Mesenchymal stem cell (in vitro differentiated cells and primary cell): Measurements from ENCODE around the gene MED29.

Experiments
- DNase-seq: peaks from one replicate; pipeline ENCODE4 v3.0.0-alpha.2; 2013
- H2AFZ ChIP-seq: one replicate; pipeline ENCODE4 v1.6.1; 2013; ENCODE audit warnings: low read depth, mild to moderate bottlenecking, control low read depth, inconsistent platforms, low read length, moderate library complexity
- H2AK5ac ChIP-seq: 2 replicates; pipeline ENCODE4 v1.6.1; 2013; ENCODE audit warnings: low read length, moderate library complexity, mild to moderate bottlenecking, inconsistent platforms; ENCODE audit not compliant: severe bottlenecking
- H2BK120ac ChIP-seq: one replicate; pipeline ENCODE4 v1.6.1; 2013; ENCODE audit warnings: low read depth, mild to moderate bottlenecking, inconsistent platforms, low read length, moderate library complexity
- H2BK12ac ChIP-seq, 2 experiments: one replicate each; pipeline ENCODE4 v1.6.1; 2013; ENCODE audit warnings: inconsistent platforms in 2 of 2, low read length in 2 of 2, mild to moderate bottlenecking in 2 of 2, moderate library complexity in 2 of 2, control low read depth in 1 of 2
- H2BK15ac ChIP-seq: one replicate; pipeline ENCODE4 v1.6.1; 2013; ENCODE audit warnings: mild to moderate bottlenecking, low read depth, inconsistent platforms; ENCODE audit not compliant: poor library complexity, severe bottlenecking
- H2BK5ac ChIP-seq: 2 replicates; pipeline ENCODE4 v1.6.1; 2013; ENCODE audit warnings: low read depth, mild to moderate bottlenecking, low read length, control low read depth, inconsistent platforms; ENCODE audit not compliant: poor library complexity, severe bottlenecking
- H3K14ac ChIP-seq, 2 experiments: one replicate each; pipeline ENCODE4 v1.6.1; 2013; ENCODE audit warnings: inconsistent platforms in 2 of 2, low read length in 2 of 2, control low read depth in 1 of 2, mild to moderate bottlenecking in 1 of 2, moderate library complexity in 1 of 2
- H3K18ac ChIP-seq, 2 experiments: one replicate each; pipeline ENCODE4 v1.6.1; 2013; ENCODE audit warnings: inconsistent platforms in 2 of 2, low read length in 2 of 2, control low read depth in 1 of 2, low read depth in 1 of 2, mild to moderate bottlenecking in 1 of 2
- H3K23ac ChIP-seq, 2 experiments: one replicate each; pipeline ENCODE4 v1.6.1; 2013; ENCODE audit warnings: inconsistent platforms in 2 of 2, low read length in 2 of 2, mild to moderate bottlenecking in 2 of 2, moderate library complexity in 2 of 2, control low read depth in 1 of 2
- H3K27ac ChIP-seq: 2 replicates; pipeline ENCODE4 v1.5.1; 2013; ENCODE audit warnings: mild to moderate bottlenecking, moderate library complexity, low read length, control low read depth, inconsistent platforms; ENCODE audit not compliant: poor library complexity, severe bottlenecking
- H3K27me3 ChIP-seq, 2 experiments: 2 replicates each; pipeline versions ENCODE4 v1.6.1 to v1.7.0; 2013; ENCODE audit warnings: low read length in 2 of 2, mild to moderate bottlenecking in 2 of 2, moderate library complexity in 2 of 2, control low read depth in 1 of 2, inconsistent platforms in 1 of 2; ENCODE audit not compliant: control insufficient read depth in 1 of 2, insufficient read depth in 1 of 2
- H3K36me3 ChIP-seq, 2 experiments: 2 replicates each; pipeline versions ENCODE4 v1.6.1 to v1.7.0; 2013; ENCODE audit warnings: low read length in 2 of 2, control low read depth in 1 of 2, inconsistent platforms in 1 of 2, low read depth in 1 of 2, mild to moderate bottlenecking in 1 of 2; ENCODE audit not compliant: insufficient read depth in 2 of 2, control insufficient read depth in 1 of 2
- H3K4ac ChIP-seq, 2 experiments: one replicate each; pipeline ENCODE4 v1.6.1; 2013; ENCODE audit warnings: inconsistent platforms in 2 of 2, low read length in 2 of 2, mild to moderate bottlenecking in 2 of 2, moderate library complexity in 2 of 2, control low read depth in 1 of 2, low read depth in 1 of 2
- H3K4me1 ChIP-seq: 2 replicates; pipeline ENCODE4 v1.6.1; 2013; ENCODE audit warnings: low read depth, low read length, control low read depth; ENCODE audit not compliant: control insufficient read depth, insufficient read depth
- H3K4me2 ChIP-seq: 2 replicates; pipeline ENCODE4 v1.6.1; 2013; ENCODE audit warnings: low read length, mild to moderate bottlenecking, inconsistent platforms; ENCODE audit not compliant: poor library complexity, severe bottlenecking
- H3K4me3 ChIP-seq, 2 experiments: 2 replicates each; pipeline versions ENCODE4 v1.5.1 to v1.7.0; 2013; ENCODE audit warnings: low read length in 2 of 2, mild to moderate bottlenecking in 2 of 2, control low read depth in 1 of 2, low read depth in 1 of 2; ENCODE audit not compliant: insufficient read depth in 1 of 2
- H3K79me1 ChIP-seq: replicated peaks from 2 replicates; pipeline ENCODE4 v1.6.1; 2013; ENCODE audit warnings: mild to moderate bottlenecking, control low read depth, low read length, inconsistent platforms; ENCODE audit not compliant: poor library complexity, severe bottlenecking
- H3K9ac ChIP-seq: 2 replicates; pipeline ENCODE4 v1.7.0; 2013; ENCODE audit warnings: mild to moderate bottlenecking, low read length, moderate library complexity
- H3K9me3 ChIP-seq: 2 replicates; pipeline ENCODE4 v1.7.0; 2013; ENCODE audit warnings: mild to moderate bottlenecking, low read length; ENCODE audit not compliant: control insufficient read depth
- H4K8ac ChIP-seq: one replicate; pipeline ENCODE4 v1.6.1; 2013; ENCODE audit warnings: inconsistent platforms, mild to moderate bottlenecking, low read length, moderate library complexity
- H4K91ac ChIP-seq: one replicate; pipeline ENCODE4 v1.6.1; 2013; ENCODE audit warnings: mild to moderate bottlenecking, low read length, inconsistent platforms
- WGBS: methylation state at CpG from one replicate; pipeline ENCODE4 v1.1.7; 2013; ENCODE audit warnings: mixed read lengths; 5-methylcytosine and 5-hydroxymethylcytosine counted together

Gene MED29

GRCh38 chr19:39356647-39357046, 34.5 kb upstream of the MED29 start:
- no peak overlapping the region for H4K91ac ChIP-seq
- H4K8ac ChIP-seq = no peak overlapping the region
- no peak overlapping the region for H3K9ac ChIP-seq
- H3K36me3 ChIP-seq = peaks cover 52 to 82% of the 10 kb centered on the region in 2 experiments
- no peak overlapping the region for H3K4me3 ChIP-seq
- no peak overlapping the region for H3K4ac ChIP-seq
- H3K9me3 ChIP-seq = no peaks in the 10 kb centered on the region
- no peak overlapping the region for H3K23ac ChIP-seq
- H3K4me1 ChIP-seq = no peaks in the 10 kb centered on the region
- H2BK15ac ChIP-seq = no peak overlapping the region
- H2AK5ac ChIP-seq = no peak overlapping the region
- no peak overlapping the region for H2BK120ac ChIP-seq
- no peak overlapping the region for H3K4me2 ChIP-seq
- no peak overlapping the region for H3K27ac ChIP-seq
- H2BK5ac ChIP-seq = no peak overlapping the region
- H3K27me3 ChIP-seq = no peaks in the 10 kb centered on the region
- no peak overlapping the region for H3K14ac ChIP-seq
- WGBS = 97% methylated on average over 18 of the region's 18 CpGs
- H2AFZ ChIP-seq = no peak overlapping the region
- H2BK12ac ChIP-seq = no peak overlapping the region
- peaks cover 52% of the 10 kb centered on the region for H3K79me1 ChIP-seq
- DNase-seq = no peak
- no peak overlapping the region for H3K18ac ChIP-seq

- Histone ChIP-seq H3K36me3 (peaks cover 57 to 73% of the 10 kb centered on the region in 2 experiments), H3K4ac (no peak overlapping the region), H2BK12ac (no peak overlapping the region), H4K91ac (no peak overlapping the region), H3K18ac (no peak overlapping the region), H3K79me1 (peaks cover 40% of the 10 kb centered on the region), H3K4me2 (no peak overlapping the region), H3K14ac (no peak overlapping the region), H2BK15ac (no peak overlapping the region), H3K27me3 (no peaks in the 10 kb centered on the region), H3K23ac (no peak overlapping the region), H3K9ac (no peak overlapping the region), H4K8ac (no peak overlapping the region), H3K9me3 (no peaks in the 10 kb centered on the region), H2BK120ac (no peak overlapping the region), H3K27ac (no peak overlapping the region), H3K4me1 (peaks cover 17% of the 10 kb centered on the region), H3K4me3 (no peak overlapping the region), H2AK5ac (no peak overlapping the region), H2AFZ (no peak overlapping the region), H2BK5ac (no peak overlapping the region)
- no peak for DNase-seq
- WGBS = 100% methylated on average over 1 of the region's 3 CpGs
Measured at GRCh38 chr19:39359026-39359425, 32.2 kb upstream of the MED29 start.

GRCh38 chr19:39360599-39360998, 30.6 kb upstream of the MED29 start:
- peaks cover 19% of the 10 kb centered on the region for H3K4me1 ChIP-seq

GRCh38 chr19:39362682-39363657, 28.2 kb upstream of the MED29 start:
- no peak overlapping the region for H3K14ac ChIP-seq
- no peaks in the 10 kb centered on the region for H3K9me3 ChIP-seq
- WGBS = 77% methylated on average over 5 of the region's 6 CpGs

More at GRCh38 chr19:39360599-39360998, 30.6 kb upstream of the MED29 start:
- Histone ChIP-seq H3K4me2 (no peak overlapping the region), H3K9ac (peak overlapping the region; percentile 37), H2AFZ (no peak overlapping the region), H3K4ac (no peak overlapping the region), H2BK15ac (no peak overlapping the region), H3K4me3 (no peak overlapping the region), H3K79me1 (peaks cover 39% of the 10 kb centered on the region), H3K23ac (no peak overlapping the region), H2BK120ac (no peak overlapping the region), H2BK12ac (no peak overlapping the region), H2AK5ac (no peak overlapping the region), H3K36me3 (peaks cover 55 to 66% of the 10 kb centered on the region in 2 experiments), H3K9me3 (no peaks in the 10 kb centered on the region), H2BK5ac (no peak overlapping the region), H3K18ac (no peak overlapping the region), H3K27ac (no peak overlapping the region), H4K91ac (no peak overlapping the region), H3K27me3 (no peaks in the 10 kb centered on the region), H4K8ac (no peak overlapping the region), H3K14ac (no peak overlapping the region)
- WGBS = 100% methylated on average over 1 of the region's 1 CpG
- DNase-seq = no peak

More at GRCh38 chr19:39362682-39363657, 28.2 kb upstream of the MED29 start:
- no peak overlapping the region for H2AK5ac ChIP-seq
- no peak overlapping the region for H3K18ac ChIP-seq
- H2BK5ac ChIP-seq = no peak overlapping the region
- peak overlapping the region in 1 of 2 experiments; percentile 14 for H3K4me3 ChIP-seq
- peak overlapping the region; percentile 91 for H3K9ac ChIP-seq
- peaks cover 35% of the 10 kb centered on the region for H3K79me1 ChIP-seq
- no peak overlapping the region for H4K8ac ChIP-seq
- no peaks in the 10 kb centered on the region for H3K27me3 ChIP-seq
- no peak overlapping the region for H2BK12ac ChIP-seq
- no peak overlapping the region for H3K23ac ChIP-seq
- peak overlapping the region; percentile 52 for H3K27ac ChIP-seq
- peak; percentile 56 for DNase-seq
- H4K91ac ChIP-seq = no peak overlapping the region
- H3K36me3 ChIP-seq = peaks cover 37 to 59% of the 10 kb centered on the region in 2 experiments
- no peak overlapping the region for H2BK120ac ChIP-seq
- peaks cover 19% of the 10 kb centered on the region for H3K4me1 ChIP-seq
- no peak overlapping the region for H2BK15ac ChIP-seq
- no peak overlapping the region for H3K4me2 ChIP-seq
- no peak overlapping the region for H3K4ac ChIP-seq
- no peak overlapping the region for H2AFZ ChIP-seq
